Frontal cortex (tissue), 4 donors: ENCODE data around the gene CRYBA4. TPM values are rescaled to one million over a fixed set of nuclear protein-coding genes. Genes with fewer than 3 reads are reported as not detected.

Experiments used
- DNase-seq, 2 donors: peaks; one replicate each; pipeline ENCODE4 v3.0.0; 2012; ENCODE audit warnings: low spot score in 2 of 2
- FAIRE-seq: peaks from 2 replicates; lab custom pipeline; 2012; peaks lifted over from hg19 to GRCh38; lab: Jason Lieb, UNC
- total RNA-seq: library from RNA; depleted of rRNA; stranded (reverse); fragments of >200 nt; gene quantifications from one replicate; pipeline ENCODE4 v1.2.3, GENCODE V29; 2014
- donor health status: control.
- donor health status: control.
- donor health status: control.

Gene CRYBA4
- total RNA-seq, 1 donor from 2014 or later: not detected

DNA sequence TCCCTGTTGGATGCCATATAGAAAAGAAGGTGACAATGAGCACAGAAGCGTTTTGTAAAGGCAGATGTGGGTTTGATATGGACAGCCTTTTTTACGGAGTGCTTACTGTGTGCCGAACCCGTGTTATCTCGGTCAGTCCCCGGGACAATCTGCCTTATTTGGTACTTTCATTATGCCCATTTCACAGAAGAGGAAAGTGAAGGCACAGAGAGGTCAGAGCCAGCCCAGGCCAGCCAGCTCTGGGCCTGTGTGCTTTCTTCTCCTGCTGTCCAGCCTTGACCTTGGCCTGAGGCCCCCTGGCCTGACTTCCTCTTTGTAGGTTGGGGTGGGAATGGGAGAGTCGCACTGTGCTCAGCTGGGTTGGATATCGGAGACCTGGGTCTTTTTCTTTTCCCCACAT, 3.3 kb upstream of the CRYBA4 start:
- DNase-seq: no peak
- FAIRE-seq: no peak

GRCh38 chr22:26619510-26619909, 2.3 kb upstream of the CRYBA4 start:
- DNase-seq (no peak), FAIRE-seq (no peak)

DNA sequence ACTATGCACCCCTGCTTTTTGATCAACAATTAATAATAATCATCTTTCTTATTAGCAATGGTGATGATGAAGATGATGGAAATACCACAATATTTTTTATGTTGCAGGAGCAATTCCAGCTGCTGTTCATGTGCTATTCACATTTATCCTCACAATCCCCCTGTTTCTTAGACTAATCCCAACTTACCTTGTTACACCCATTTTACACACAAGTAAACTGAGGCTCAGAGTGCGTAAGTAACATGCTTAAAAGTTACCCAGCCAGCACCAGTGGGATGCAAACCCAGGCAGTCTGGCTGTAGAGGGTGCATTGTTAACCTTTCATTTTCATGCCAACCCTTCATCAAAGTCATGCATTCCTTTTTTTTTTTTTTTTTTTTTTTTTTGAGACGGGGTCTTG, 1.6 kb upstream of the CRYBA4 start:
- FAIRE-seq (no peak), DNase-seq (no peak)

GRCh38 chr22:26623984-26624383, 2.2 kb downstream of the CRYBA4 start:
- FAIRE-seq: no peak
- DNase-seq: no peak

- DNase-seq (no peak), FAIRE-seq (no peak)
Observed at GRCh38 chr22:26624803-26625202, 3.0 kb downstream of the CRYBA4 start.

DNA sequence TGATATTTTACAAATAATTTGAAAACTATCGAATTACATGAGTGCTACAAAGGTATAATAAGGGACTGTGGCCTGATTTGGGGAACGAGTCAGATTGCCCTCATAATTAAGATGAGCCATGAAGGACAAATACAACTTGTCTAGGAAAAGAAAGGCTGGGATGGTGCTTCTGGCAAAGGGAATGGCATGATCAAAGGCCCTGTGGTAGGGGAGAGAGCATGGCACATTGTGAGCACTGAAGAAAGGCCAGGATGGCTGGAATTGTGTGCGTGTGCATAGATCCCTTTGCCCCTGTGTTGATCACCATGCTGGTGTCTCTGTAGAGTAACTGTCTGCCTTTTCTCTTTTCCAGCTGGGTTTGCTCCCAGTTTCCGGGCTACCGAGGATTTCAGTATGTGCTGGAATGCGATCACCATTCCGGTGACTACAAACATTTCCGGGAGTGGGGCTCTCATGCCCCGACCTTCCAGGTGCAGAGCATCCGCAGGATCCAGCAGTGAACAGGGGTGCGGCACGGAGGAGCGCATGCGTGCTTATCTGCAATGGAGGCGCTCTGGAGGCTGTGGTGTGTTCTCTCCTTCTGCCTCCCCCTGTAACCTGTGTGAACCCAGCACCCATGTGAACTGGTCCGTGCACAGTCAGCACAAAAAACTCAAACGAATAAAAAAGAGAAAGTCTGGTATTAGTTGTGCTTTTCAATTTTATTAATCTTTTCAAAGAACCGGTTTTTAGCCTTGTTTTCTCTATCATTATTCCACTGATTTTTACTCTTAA, 8.4 kb downstream of the CRYBA4 start:
- FAIRE-seq: no peak
- DNase-seq: no peak

DNA sequence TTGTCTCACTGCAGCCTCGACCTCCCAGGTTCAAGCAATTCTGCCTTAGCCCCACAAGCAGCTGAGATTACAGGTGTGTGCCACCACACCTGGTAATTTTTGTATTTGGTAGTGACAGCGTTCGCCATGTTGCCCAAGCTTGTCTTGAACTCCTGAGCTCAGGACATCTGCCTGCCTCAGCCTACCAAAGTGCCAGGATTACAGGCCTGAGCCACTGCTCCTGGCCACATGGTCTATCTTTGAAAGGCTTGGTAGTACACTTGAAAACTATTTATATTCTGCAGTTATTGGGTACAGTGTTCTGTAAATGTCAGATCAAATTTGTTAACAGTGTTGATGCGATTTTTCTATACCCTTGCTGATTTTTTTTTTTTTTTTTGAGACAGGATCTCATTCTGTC, 9.5 kb downstream of the CRYBA4 start:
- FAIRE-seq: no peak
- no peak for DNase-seq

GRCh38 chr22:26632422-26633155, 10.8 kb downstream of the CRYBA4 start:
- FAIRE-seq: no peak
- no peak for DNase-seq

DNA sequence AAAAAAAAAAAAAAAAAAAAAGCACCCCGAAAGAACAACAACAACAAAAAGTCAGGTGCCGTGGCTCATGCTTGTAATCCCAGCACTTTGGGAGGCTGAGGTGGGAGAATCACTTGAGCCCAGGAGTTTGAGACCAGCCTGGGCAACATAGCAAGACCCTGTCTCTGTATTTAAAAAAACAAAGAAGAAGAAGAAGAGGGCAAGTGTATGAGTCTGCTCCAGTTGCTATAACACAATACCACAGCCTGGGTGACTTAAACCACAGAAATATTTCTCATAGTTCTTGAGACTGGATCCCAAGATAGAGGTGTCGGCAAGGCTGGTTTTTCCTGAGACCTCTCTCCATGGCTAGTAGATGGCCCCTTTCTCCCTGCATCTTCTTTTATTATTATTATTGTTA, 12.4 kb downstream of the CRYBA4 start:
- DNase-seq (no peak), FAIRE-seq (no peak)

- FAIRE-seq (no peak), DNase-seq (no peak)
Observed at GRCh38 chr22:26635117-26635516, 13.4 kb downstream of the CRYBA4 start.

DNA sequence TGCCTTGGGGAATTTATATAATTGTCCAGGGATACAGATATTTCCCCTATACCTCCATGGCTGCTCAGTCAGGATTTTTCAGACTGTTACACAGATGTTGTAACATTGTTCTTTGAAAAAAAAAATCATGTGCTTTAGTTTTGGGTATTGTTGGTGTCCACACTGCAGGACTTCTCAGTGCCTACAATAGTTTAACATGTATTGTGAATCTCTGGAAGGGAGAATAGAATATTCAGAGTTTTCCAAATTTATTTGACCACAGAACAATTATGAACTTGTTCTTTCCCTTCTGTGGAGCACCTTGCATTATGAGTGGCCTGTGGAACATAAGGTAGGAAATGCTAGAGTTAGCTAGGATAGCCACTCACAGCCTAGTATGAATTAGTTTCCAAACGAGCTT, 14.5 kb downstream of the CRYBA4 start:
- no peak for FAIRE-seq
- no peak for DNase-seq

- FAIRE-seq: no peak
- DNase-seq: no peak
Observed at GRCh38 chr22:26642465-26643417, 21.0 kb downstream of the CRYBA4 start.

GRCh38 chr22:26643418-26644100, 21.8 kb downstream of the CRYBA4 start:
- DNase-seq (no peak), FAIRE-seq (no peak)

GRCh38 chr22:26646158-26646557, 24.4 kb downstream of the CRYBA4 start:
- FAIRE-seq: no peak
- DNase-seq: no peak

DNA sequence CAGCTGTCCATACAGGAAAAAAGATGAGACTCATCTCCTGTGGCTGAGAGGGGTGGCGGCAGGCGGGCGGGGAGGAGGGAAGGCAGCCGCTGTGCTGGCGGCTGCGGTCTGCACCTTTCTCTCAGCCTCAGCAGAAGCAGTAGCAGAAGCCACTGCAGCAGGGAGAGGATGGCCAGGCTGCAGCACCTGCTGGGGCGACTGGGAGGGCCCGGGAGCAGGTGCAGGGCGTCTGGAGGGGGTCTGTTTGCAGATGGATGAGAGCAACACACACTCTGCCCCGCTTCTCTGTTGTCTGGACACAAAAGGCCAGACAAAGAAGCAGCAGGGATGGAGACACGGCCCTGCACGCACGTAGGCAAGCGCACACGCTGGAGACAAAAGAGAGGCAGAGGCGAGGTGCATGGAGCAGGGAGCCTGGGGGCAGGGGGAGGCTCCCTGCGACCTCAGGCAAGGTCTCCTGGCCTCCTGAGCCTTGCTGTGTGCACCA, 26.3 kb downstream of the CRYBA4 start:
- DNase-seq: no peak
- no peak for FAIRE-seq

GRCh38 chr22:26648528-26649388, 27.0 kb downstream of the CRYBA4 start:
- DNase-seq: no peak
- FAIRE-seq: no peak

GRCh38 chr22:26650722-26651421, 29.1 kb downstream of the CRYBA4 start:
- FAIRE-seq (no peak), DNase-seq (no peak)

GRCh38 chr22:26651815-26652214, 30.1 kb downstream of the CRYBA4 start:
- FAIRE-seq (no peak), DNase-seq (no peak)
